HL-60 (cell line): ENCODE data around the gene DCN.
A peak's percentile ranks its signal among the peaks of the same experiment; 100 is the strongest.

Source experiments
- GABPA ChIP-seq: IDR thresholded peaks from 2 replicates; pipeline ENCODE4 v1.6.1; 2012; ENCODE audit warnings: low read depth
- POLR2AphosphoS5 ChIP-seq: IDR thresholded peaks from 2 replicates; pipeline ENCODE4 v1.6.1; 2012; ENCODE audit warnings: low read depth
- SPI1 ChIP-seq: IDR thresholded peaks from 2 replicates; pipeline ENCODE4 v1.6.1; 2012; ENCODE audit warnings: low read depth, mild to moderate bottlenecking, borderline replicate concordance
- TF ChIP-seq, protein P1 (sequence below): IDR thresholded peaks from one replicate; pipeline ENCODE4 v1.5.1; 2011; ENCODE audit warnings: low read length, control low read depth, inconsistent platforms; ENCODE audit not compliant: insufficient read depth
- TF ChIP-seq, protein P2 (sequence below): IDR thresholded peaks from 2 replicates; pipeline ENCODE4 v1.6.1; 2012; ENCODE audit warnings: low read depth; ENCODE audit not compliant: insufficient replicate concordance

DNA sequence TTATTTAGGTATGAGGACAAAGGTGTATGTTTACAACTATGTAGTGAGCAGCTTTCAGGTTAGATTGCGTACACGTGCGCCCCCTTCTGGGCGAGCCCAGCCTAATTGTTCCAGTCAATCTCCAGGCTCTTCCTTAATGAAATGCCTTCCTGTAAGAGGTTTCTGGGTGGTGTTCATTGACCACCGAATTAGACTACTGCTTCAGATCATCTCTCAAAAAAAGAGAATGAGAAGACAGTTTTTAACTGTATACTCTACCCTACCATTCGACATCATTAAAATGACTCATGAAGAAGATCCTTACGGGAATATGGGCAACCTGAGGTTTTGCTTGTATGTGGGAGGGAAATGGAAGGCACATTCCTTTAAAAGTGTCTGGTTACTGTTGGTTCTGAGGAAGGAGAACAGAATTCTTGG, 73.5 kb downstream of the DCN start:
- TF ChIP-seq, protein P1, sequence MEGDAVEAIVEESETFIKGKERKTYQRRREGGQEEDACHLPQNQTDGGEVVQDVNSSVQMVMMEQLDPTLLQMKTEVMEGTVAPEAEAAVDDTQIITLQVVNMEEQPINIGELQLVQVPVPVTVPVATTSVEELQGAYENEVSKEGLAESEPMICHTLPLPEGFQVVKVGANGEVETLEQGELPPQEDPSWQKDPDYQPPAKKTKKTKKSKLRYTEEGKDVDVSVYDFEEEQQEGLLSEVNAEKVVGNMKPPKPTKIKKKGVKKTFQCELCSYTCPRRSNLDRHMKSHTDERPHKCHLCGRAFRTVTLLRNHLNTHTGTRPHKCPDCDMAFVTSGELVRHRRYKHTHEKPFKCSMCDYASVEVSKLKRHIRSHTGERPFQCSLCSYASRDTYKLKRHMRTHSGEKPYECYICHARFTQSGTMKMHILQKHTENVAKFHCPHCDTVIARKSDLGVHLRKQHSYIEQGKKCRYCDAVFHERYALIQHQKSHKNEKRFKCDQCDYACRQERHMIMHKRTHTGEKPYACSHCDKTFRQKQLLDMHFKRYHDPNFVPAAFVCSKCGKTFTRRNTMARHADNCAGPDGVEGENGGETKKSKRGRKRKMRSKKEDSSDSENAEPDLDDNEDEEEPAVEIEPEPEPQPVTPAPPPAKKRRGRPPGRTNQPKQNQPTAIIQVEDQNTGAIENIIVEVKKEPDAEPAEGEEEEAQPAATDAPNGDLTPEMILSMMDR = peak; percentile 53
- TF ChIP-seq, protein P2, sequence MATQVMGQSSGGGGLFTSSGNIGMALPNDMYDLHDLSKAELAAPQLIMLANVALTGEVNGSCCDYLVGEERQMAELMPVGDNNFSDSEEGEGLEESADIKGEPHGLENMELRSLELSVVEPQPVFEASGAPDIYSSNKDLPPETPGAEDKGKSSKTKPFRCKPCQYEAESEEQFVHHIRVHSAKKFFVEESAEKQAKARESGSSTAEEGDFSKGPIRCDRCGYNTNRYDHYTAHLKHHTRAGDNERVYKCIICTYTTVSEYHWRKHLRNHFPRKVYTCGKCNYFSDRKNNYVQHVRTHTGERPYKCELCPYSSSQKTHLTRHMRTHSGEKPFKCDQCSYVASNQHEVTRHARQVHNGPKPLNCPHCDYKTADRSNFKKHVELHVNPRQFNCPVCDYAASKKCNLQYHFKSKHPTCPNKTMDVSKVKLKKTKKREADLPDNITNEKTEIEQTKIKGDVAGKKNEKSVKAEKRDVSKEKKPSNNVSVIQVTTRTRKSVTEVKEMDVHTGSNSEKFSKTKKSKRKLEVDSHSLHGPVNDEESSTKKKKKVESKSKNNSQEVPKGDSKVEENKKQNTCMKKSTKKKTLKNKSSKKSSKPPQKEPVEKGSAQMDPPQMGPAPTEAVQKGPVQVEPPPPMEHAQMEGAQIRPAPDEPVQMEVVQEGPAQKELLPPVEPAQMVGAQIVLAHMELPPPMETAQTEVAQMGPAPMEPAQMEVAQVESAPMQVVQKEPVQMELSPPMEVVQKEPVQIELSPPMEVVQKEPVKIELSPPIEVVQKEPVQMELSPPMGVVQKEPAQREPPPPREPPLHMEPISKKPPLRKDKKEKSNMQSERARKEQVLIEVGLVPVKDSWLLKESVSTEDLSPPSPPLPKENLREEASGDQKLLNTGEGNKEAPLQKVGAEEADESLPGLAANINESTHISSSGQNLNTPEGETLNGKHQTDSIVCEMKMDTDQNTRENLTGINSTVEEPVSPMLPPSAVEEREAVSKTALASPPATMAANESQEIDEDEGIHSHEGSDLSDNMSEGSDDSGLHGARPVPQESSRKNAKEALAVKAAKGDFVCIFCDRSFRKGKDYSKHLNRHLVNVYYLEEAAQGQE = no peak
- TF ChIP-seq POLR2AphosphoS5 = no peak
- no peak for TF ChIP-seq GABPA
- TF ChIP-seq SPI1 = no peak
